Fibroblast of lung (primary cell): ENCODE measurements around the gene ZNF423. TPM values are rescaled to one million over a fixed set of nuclear protein-coding genes. Genes with fewer than 3 reads are reported as not detected.

Source experiments
- DNase-seq, 2 donors: peaks; one replicate each; pipeline versions ENCODE4 v3.0.0 to v3.0.0-alpha.2; 2010; ENCODE audit warnings: low read depth in 2 of 2
- H2AFZ ChIP-seq: 2 replicates; pipeline ENCODE4 v1.5.1; 2012; ENCODE audit warnings: low read length, control low read depth, inconsistent platforms
- H3K27ac ChIP-seq: 2 replicates; pipeline ENCODE4 v1.5.1; 2011; ENCODE audit warnings: low read length, control low read depth; ENCODE audit not compliant: insufficient read depth
- H3K27me3 ChIP-seq: 2 replicates; pipeline ENCODE4 v1.5.1; 2011; ENCODE audit warnings: mild to moderate bottlenecking, low read length; ENCODE audit not compliant: control insufficient read depth, insufficient read depth
- H3K36me3 ChIP-seq: 2 replicates; pipeline ENCODE4 v1.5.1; 2011; ENCODE audit warnings: low read length; ENCODE audit not compliant: control insufficient read depth, insufficient read depth
- H3K4me1 ChIP-seq: 2 replicates; pipeline ENCODE4 v1.5.1; 2011; ENCODE audit warnings: low read length; ENCODE audit not compliant: control insufficient read depth, insufficient read depth; ENCODE audit errors: extremely low read depth
- H3K4me2 ChIP-seq: 2 replicates; pipeline ENCODE4 v1.5.1; 2011; ENCODE audit warnings: low read length, control low read depth; ENCODE audit not compliant: insufficient read depth; ENCODE audit errors: extremely low read depth
- H3K4me3 ChIP-seq, 4 experiments: fragments of 200-600 bp in 1 of 4; sonication (generic) in 1 of 4; replicated peaks in 1 of 4; 2 replicates each; pipeline ENCODE4 v1.5.1; 2011 to 2016; ENCODE audit warnings: low read length in 4 of 4, low read depth in 3 of 4, mild to moderate bottlenecking in 3 of 4, control low read depth in 2 of 4, inconsistent platforms in 1 of 4, mixed read lengths in 1 of 4; ENCODE audit not compliant: insufficient read depth in 1 of 4; ENCODE audit errors: control extremely low read depth in 1 of 4
- H3K79me2 ChIP-seq: 2 replicates; pipeline ENCODE4 v1.5.1; 2012; ENCODE audit warnings: mild to moderate bottlenecking, low read length, inconsistent platforms; ENCODE audit not compliant: control insufficient read depth, insufficient read depth
- H3K9ac ChIP-seq: 2 replicates; pipeline ENCODE4 v1.5.1; 2011; ENCODE audit warnings: mild to moderate bottlenecking, low read length, control low read depth; ENCODE audit not compliant: insufficient read depth
- H3K9me3 ChIP-seq: 2 replicates; pipeline ENCODE4 v1.5.1; 2012; ENCODE audit warnings: low read depth, low read length; ENCODE audit not compliant: control insufficient read depth, insufficient read depth
- H4K20me1 ChIP-seq: 2 replicates; pipeline ENCODE4 v1.5.1; 2011; ENCODE audit warnings: low read length; ENCODE audit not compliant: control insufficient read depth, insufficient read depth; ENCODE audit errors: extremely low read depth
- CTCF ChIP-seq, 2 donors: IDR thresholded peaks in 1 of 2; conservative IDR thresholded peaks in 1 of 2; 1 replicate in 1 of 2; 2 replicates in 1 of 2; pipeline ENCODE4 v1.5.1; 2011 to 2012; ENCODE audit warnings: low read length in 2 of 2, control low read depth in 1 of 2, inconsistent platforms in 1 of 2, low read depth in 1 of 2, mild to moderate bottlenecking in 1 of 2
- EZH2 ChIP-seq: IDR thresholded peaks from 2 replicates; pipeline ENCODE4 v1.5.1; 2012; ENCODE audit warnings: low read length, control low read depth, mild to moderate bottlenecking; ENCODE audit errors: missing control alignments
- polyA plus RNA-seq, 2 donors: library from polyadenylated mRNA; depleted of rRNA in 1 of 2; stranded (reverse) in 1 of 2; unstranded in 1 of 2; fragments of >200 nt; gene quantifications; 2 replicates each; pipeline ENCODE4 v1.2.1, GENCODE V29; 2011 to 2012; ENCODE audit warnings: missing spikeins in 1 of 2
- total RNA-seq: library from RNA; depleted of rRNA; stranded (reverse); fragments of >200 nt; gene quantifications from 2 replicates; pipeline ENCODE4 v1.2.1, GENCODE V29; 2014

Gene ZNF423
- total and polyA plus RNA-seq, 2 donors (not counting 1 experiment from before 2014, with no cell fraction given), result 0.07 to 0.17 TPM

DNA sequence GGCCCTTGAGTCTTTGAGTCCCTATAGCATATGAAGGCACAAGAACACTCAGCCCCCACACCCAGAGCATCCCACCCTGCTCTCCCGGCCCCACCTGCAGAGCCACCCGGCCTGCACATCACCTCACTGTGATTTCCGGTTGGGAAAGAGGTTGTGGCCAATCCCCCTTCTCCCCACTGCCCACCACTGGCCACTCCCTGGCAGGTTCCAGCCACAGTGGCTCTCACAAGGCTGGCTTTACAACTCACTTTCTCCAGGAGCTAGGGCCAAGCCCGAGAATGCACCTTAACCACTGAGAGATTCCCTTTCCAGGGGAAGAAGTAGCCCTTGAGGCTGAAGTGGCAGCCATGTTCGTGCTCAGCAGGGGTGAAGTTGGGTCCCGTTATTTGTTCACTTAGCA, 358.4 kb downstream of the ZNF423 start:
- H3K27me3 ChIP-seq, result no peaks in the 10 kb centered on the region
- no peaks in the 10 kb centered on the region for H3K4me1 ChIP-seq
- TF ChIP-seq EZH2 (no peak), CTCF (conservative IDR thresholded peaks at IDR 0.05 in 1 of 2, IDR thresholded peaks at IDR 0.05 in 1 of 2; ENCODE audit: low read depth in 1 of 2, low read length in 2 of 2) (no peak)
- no peaks in the 10 kb centered on the region for H3K79me2 ChIP-seq
- DNase-seq, result no peak
- H3K4me3 ChIP-seq, result no peak overlapping the region
- H2AFZ ChIP-seq, result no peak overlapping the region
- no peak overlapping the region for H3K27ac ChIP-seq
- no peaks in the 10 kb centered on the region for H3K9me3 ChIP-seq
- no peaks in the 10 kb centered on the region for H4K20me1 ChIP-seq
- no peak overlapping the region for H3K4me2 ChIP-seq
- no peak overlapping the region for H3K9ac ChIP-seq
- no peaks in the 10 kb centered on the region for H3K36me3 ChIP-seq

DNA sequence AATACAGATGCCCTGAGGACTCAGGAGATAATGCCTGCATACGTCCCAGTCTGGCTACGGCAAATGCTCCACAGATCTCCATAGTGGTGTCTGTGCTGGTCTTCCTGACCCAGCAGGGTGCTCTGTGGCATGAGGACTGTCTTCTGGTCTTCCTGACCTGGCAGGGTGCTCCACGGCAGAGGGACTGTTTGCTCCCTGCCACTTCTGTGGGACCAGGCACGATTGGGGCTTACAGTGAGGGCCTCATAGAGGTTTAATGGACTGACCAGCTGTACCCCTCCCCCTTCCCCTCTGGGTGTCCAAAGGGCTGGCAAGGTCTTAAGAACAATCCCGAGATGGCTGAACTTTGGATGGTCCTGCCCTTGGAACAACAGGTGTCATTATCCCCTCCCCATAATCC, 359.3 kb downstream of the ZNF423 start:
- Histone ChIP-seq H3K4me3 (no peak overlapping the region), H3K9me3 (no peaks in the 10 kb centered on the region), H2AFZ (no peak overlapping the region), H3K4me2 (no peak overlapping the region), H3K36me3 (no peaks in the 10 kb centered on the region), H3K79me2 (no peaks in the 10 kb centered on the region), H4K20me1 (no peaks in the 10 kb centered on the region), H3K4me1 (no peaks in the 10 kb centered on the region), H3K27me3 (no peaks in the 10 kb centered on the region), H3K27ac (no peak overlapping the region), H3K9ac (no peak overlapping the region)
- TF ChIP-seq EZH2, result no peak
- TF ChIP-seq CTCF (conservative IDR thresholded peaks at IDR 0.05 in 1 of 2, IDR thresholded peaks at IDR 0.05 in 1 of 2; ENCODE audit: low read depth in 1 of 2, low read length in 2 of 2), result no peak
- no peak for DNase-seq

- Histone ChIP-seq H4K20me1 (no peaks in the 10 kb centered on the region), H3K36me3 (no peaks in the 10 kb centered on the region), H3K4me3 (no peak overlapping the region), H3K79me2 (no peaks in the 10 kb centered on the region), H3K9ac (no peak overlapping the region), H2AFZ (no peak overlapping the region), H3K4me2 (no peak overlapping the region), H3K27ac (no peak overlapping the region), H3K27me3 (no peaks in the 10 kb centered on the region), H3K4me1 (no peaks in the 10 kb centered on the region), H3K9me3 (no peaks in the 10 kb centered on the region)
- no peak for DNase-seq
- TF ChIP-seq EZH2, result no peak
- no peak for TF ChIP-seq CTCF (conservative IDR thresholded peaks at IDR 0.05 in 1 of 2, IDR thresholded peaks at IDR 0.05 in 1 of 2; ENCODE audit: low read depth in 1 of 2, low read length in 2 of 2)
Observed at GRCh38 chr16:49495596-49496355, 360.1 kb downstream of the ZNF423 start.
